K562 (cell line): ENCODE data around the gene KLRB1. TPM values are rescaled to one million over a fixed set of nuclear protein-coding genes. Genes with fewer than 3 reads are reported as not detected.

Experiments
- ATAC-seq: fragments of 200-7000 bp; cut with Tn5 transposase; 3 replicates; pipeline ENCODE4 v1.9.1; 2020; ENCODE audit warnings: moderate library complexity
- BruUV-seq: library from RNA; stranded (reverse); fragments of 400-500 nt; replicated peaks from 2 replicates; lab custom pipeline; 2021; lab: Mats Ljungman, UMichigan
- CTCF ChIA-PET: fragments of 300-600 bp; formaldehyde crosslinking; extraction: SDS; loops from one replicate; lab custom pipeline; 2021; ENCODE audit warnings: low intra/inter-chr PET ratio; lab: Yijun Ruan, JAX
- POLR2A ChIA-PET: fragments of 300-600, 350-650 bp; sonication (Branson Sonifier 250); formaldehyde crosslinking; extraction: SDS; loops from one replicate; lab custom pipeline; 2021; ENCODE audit warnings: antibody characterized with exemption, inconsistent platforms; lab: Yijun Ruan, JAX
- DNase-seq, 4 experiments: peaks; one replicate each; pipeline versions ENCODE4 v3.0.0 to v3.0.0-alpha.2; 2011 to 2018; ENCODE audit warnings: low spot score in 3 of 4, mixed read lengths in 3 of 4; ENCODE audit errors: extremely low read depth in 1 of 4
- FAIRE-seq: peaks from 2 replicates; lab custom pipeline; 2011; peaks lifted over from hg19 to GRCh38; lab: Jason Lieb, UNC
- H2AFZ ChIP-seq: 2 replicates; pipeline ENCODE4 v1.6.0; 2011; ENCODE audit warnings: low read depth, low read length, control low read depth, inconsistent platforms
- H3K27ac ChIP-seq: fragments of 200-600 bp; 3 replicates; pipeline ENCODE4 v1.8.0; 2011; ENCODE audit warnings: low read depth, mild to moderate bottlenecking, control low read depth, inconsistent platforms, low read length, moderate library complexity, mixed read lengths; ENCODE audit errors: extremely low read depth
- H3K27me3 ChIP-seq, 2 experiments: fragments of 300-600 bp in 1 of 2; 2 replicates in 1 of 2; 3 replicates in 1 of 2; pipeline versions ENCODE4 v1.6.0 to v1.8.0; 2011; ENCODE audit warnings: inconsistent platforms in 2 of 2, low read length in 2 of 2, mild to moderate bottlenecking in 1 of 2, mixed read lengths in 1 of 2, moderate library complexity in 1 of 2; ENCODE audit not compliant: control insufficient read depth in 2 of 2, insufficient read depth in 2 of 2
- H3K36me3 ChIP-seq: fragments of 300-600 bp; 3 replicates; pipeline ENCODE4 v1.8.0; 2011; ENCODE audit warnings: mild to moderate bottlenecking, low read length, inconsistent platforms; ENCODE audit not compliant: control insufficient read depth, insufficient read depth
- H3K4me1 ChIP-seq, 2 experiments: fragments of 200-600 bp in 1 of 2; replicated peaks in 1 of 2; 2 replicates in 1 of 2; 3 replicates in 1 of 2; pipeline versions ENCODE4 v1.5.1 to v1.8.0; 2011; ENCODE audit warnings: inconsistent platforms in 2 of 2, low read length in 2 of 2, mild to moderate bottlenecking in 1 of 2, mixed read lengths in 1 of 2, moderate library complexity in 1 of 2; ENCODE audit not compliant: control insufficient read depth in 2 of 2, insufficient read depth in 2 of 2
- H3K4me2 ChIP-seq: 2 replicates; pipeline ENCODE4 v1.6.1; 2011; ENCODE audit warnings: low read length, control low read depth, inconsistent platforms, mixed read lengths; ENCODE audit not compliant: insufficient read depth
- H3K4me3 ChIP-seq: fragments of 200-600 bp; sonication (generic), shearing (Covaris generic); 2 replicates; pipeline ENCODE4 v1.5.1; 2016; ENCODE audit warnings: control low read depth, inconsistent platforms
- H3K79me2 ChIP-seq: fragments of 200-600 bp; 3 replicates; pipeline ENCODE4 v1.8.0; 2011; ENCODE audit warnings: low read length, inconsistent platforms; ENCODE audit not compliant: control insufficient read depth, insufficient read depth
- H3K9ac ChIP-seq, 2 experiments: 2 replicates each; pipeline versions ENCODE4 v1.6.0 to v1.6.1; 2011; ENCODE audit warnings: low read depth in 2 of 2, low read length in 2 of 2, control low read depth in 1 of 2, inconsistent platforms in 1 of 2, mild to moderate bottlenecking in 1 of 2, mixed read lengths in 1 of 2; ENCODE audit not compliant: insufficient read depth in 1 of 2
- H3K9me1 ChIP-seq: one replicate; pipeline ENCODE4 v1.6.0; 2011; ENCODE audit warnings: inconsistent platforms, mild to moderate bottlenecking, low read length, moderate library complexity; ENCODE audit not compliant: control insufficient read depth, insufficient read depth
- H3K9me3 ChIP-seq: replicated peaks from 2 replicates; pipeline ENCODE4 v1.5.1; 2011; ENCODE audit warnings: low read depth, low read length, inconsistent platforms; ENCODE audit not compliant: control insufficient read depth, insufficient read depth
- H4K20me1 ChIP-seq: replicated peaks from 2 replicates; pipeline ENCODE4 v1.6.1; 2011; ENCODE audit warnings: low read length, inconsistent platforms, mixed read lengths; ENCODE audit not compliant: control insufficient read depth, insufficient read depth
- MCM7 ChIP-seq, 2 experiments: fragments of 450-650 bp; IDR thresholded peaks; 2 replicates each; pipeline ENCODE4 v1.6.1; 2016 to 2018
- SAP30 ChIP-seq: fragments of 200-600 bp; sonication (generic); IDR thresholded peaks from 2 replicates; pipeline ENCODE4 v1.6.1; 2012; ENCODE audit warnings: borderline replicate concordance, low read depth, mild to moderate bottlenecking, moderate library complexity, low read length, control low read depth, inconsistent platforms; ENCODE audit not compliant: insufficient read depth, poor library complexity, severe bottlenecking
- SMARCC2 ChIP-seq: fragments of 450-650 bp; IDR thresholded peaks from 2 replicates; pipeline ENCODE4 v1.6.1; 2017; ENCODE audit warnings: antibody characterized with exemption, moderate library complexity, mild to moderate bottlenecking, low read depth
- TEAD4 ChIP-seq, 2 experiments: sonication (generic) in 1 of 2; formaldehyde crosslinking in 1 of 2; IDR thresholded peaks; 2 replicates each; pipeline versions ENCODE4 v1.6.1 to v1.8.0; 2012 to 2022; ENCODE audit warnings: borderline replicate concordance in 1 of 2, inconsistent platforms in 1 of 2, low read length in 1 of 2, mild to moderate bottlenecking in 1 of 2, missing genetic modification reagents in 1 of 2
- THRAP3 ChIP-seq: fragments of 450-650 bp; IDR thresholded peaks from 2 replicates; pipeline ENCODE4 v1.6.1; 2016; ENCODE audit warnings: mild to moderate bottlenecking, inconsistent platforms, borderline replicate concordance
- WGBS: fragments of 100-300 bp; shearing (Covaris generic); methylation state at CpG from one replicate; pipeline ENCODE4 v1.1.6; 2016; ENCODE audit warnings: low coverage, mixed read lengths; ENCODE audit not compliant: insufficient coverage; ENCODE audit errors: missing lambda C conversion rate; 5-methylcytosine and 5-hydroxymethylcytosine counted together
- in situ Hi-C: fragments of 300-500 bp; cut with MboI; formaldehyde crosslinking; loops from 4 replicates; pipeline ENCODE4 v1.15.0; 2018; ENCODE audit warnings: inconsistent platforms, mixed read lengths
- intact Hi-C: fragments of 100-400 bp; cut with micrococcal nuclease; formaldehyde crosslinking; loops from 2 replicates; pipeline ENCODE4 v1.14.2; 2022
- polyA plus RNA-seq, 8 experiments: library from polyadenylated mRNA; depleted of rRNA in 4 of 8; stranded (reverse) in 5 of 8; unstranded in 3 of 8; fragments of >200 nt; fragmentation: Nextera tagmentation in 2 of 8; fragmentation: Illumina TruSeq in 1 of 8; extraction: Ambion mirVana in 2 of 8; extraction: Trizol in 1 of 8; gene quantifications; 2 replicates each; pipeline versions ENCODE4 v1.2.1 to v1.2.3, GENCODE V29; 2011 to 2014; ENCODE audit warnings: inconsistent platforms in 1 of 8, missing spikeins in 1 of 8
- total RNA-seq, 7 experiments: library from RNA; depleted of rRNA in 6 of 7; stranded (reverse); fragments of >200 nt in 6 of 7; fragmentation: Illumina TruSeq in 2 of 7; extraction: Trizol in 2 of 7; gene quantifications; 2 replicates each; pipeline versions ENCODE4 v1.2.1 to v1.2.3, GENCODE V29; 2011 to 2021; ENCODE audit warnings: low replicate concordance in 1 of 7
- TF ChIP-seq, protein P1 (sequence below): fragments of 450-650 bp; formaldehyde crosslinking; IDR thresholded peaks from 2 replicates; pipeline ENCODE4 v1.4.0; 2020; ENCODE audit warnings: mild to moderate bottlenecking, moderate library complexity
- TF ChIP-seq, protein P2 (sequence below), 3 experiments: IDR thresholded peaks in 2 of 3; conservative IDR thresholded peaks in 1 of 3; 2 replicates each; pipeline ENCODE4 v1.5.1; 2011 to 2012; ENCODE audit warnings: low read length in 3 of 3, mild to moderate bottlenecking in 3 of 3, control low read depth in 2 of 3, improper control_type of control experiment in 1 of 3, inconsistent platforms in 1 of 3, low read depth in 1 of 3, mixed read lengths in 1 of 3, moderate library complexity in 1 of 3; ENCODE audit not compliant: insufficient read depth in 2 of 3

The KLRB1 gene
- total and polyA plus RNA-seq, 9 of the 15 experiments (the other 6 are each of a cell fraction or from before 2014, with no cell fraction given): not detected

GRCh38 chr12:9605483-9605882 lies 2.2 kb downstream of the KLRB1 start:
- H3K36me3 ChIP-seq: no peaks in the 10 kb centered on the region
- ChIA-PET CTCF (no interaction called here), POLR2A (interaction anchor here (0.6 kb wide), 1 partner anchor 10 kb away, joined by 3 read pairs; no protein-coding TSS in a partner anchor)
- TF ChIP-seq, protein P1, sequence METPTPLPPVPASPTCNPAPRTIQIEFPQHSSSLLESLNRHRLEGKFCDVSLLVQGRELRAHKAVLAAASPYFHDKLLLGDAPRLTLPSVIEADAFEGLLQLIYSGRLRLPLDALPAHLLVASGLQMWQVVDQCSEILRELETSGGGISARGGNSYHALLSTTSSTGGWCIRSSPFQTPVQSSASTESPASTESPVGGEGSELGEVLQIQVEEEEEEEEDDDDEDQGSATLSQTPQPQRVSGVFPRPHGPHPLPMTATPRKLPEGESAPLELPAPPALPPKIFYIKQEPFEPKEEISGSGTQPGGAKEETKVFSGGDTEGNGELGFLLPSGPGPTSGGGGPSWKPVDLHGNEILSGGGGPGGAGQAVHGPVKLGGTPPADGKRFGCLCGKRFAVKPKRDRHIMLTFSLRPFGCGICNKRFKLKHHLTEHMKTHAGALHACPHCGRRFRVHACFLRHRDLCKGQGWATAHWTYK: no peak
- TF ChIP-seq SAP30 (no peak), MCM7 (IDR thresholded peaks at IDR 0.05) (no peak)
- H3K4me2 ChIP-seq: no peak overlapping the region
- DNase-seq: no peak
- intact Hi-C loops: no loop called here
- no peaks in the 10 kb centered on the region for H3K9me1 ChIP-seq
- in situ Hi-C loops: no loop called here
- no peaks in the 10 kb centered on the region for H3K4me1 ChIP-seq
- H3K9me3 ChIP-seq: no peaks in the 10 kb centered on the region
- no peak overlapping the region for H2AFZ ChIP-seq
- H4K20me1 ChIP-seq: no peaks in the 10 kb centered on the region
- no peak overlapping the region for H3K27ac ChIP-seq
- no peak for ATAC-seq
- no peak overlapping the region for H3K4me3 ChIP-seq
- no TSS peak for BruUV-seq
- H3K79me2 ChIP-seq: no peaks in the 10 kb centered on the region
- H3K9ac ChIP-seq: no peak overlapping the region
- no peaks in the 10 kb centered on the region for H3K27me3 ChIP-seq
- no peak for FAIRE-seq
- WGBS: 0% methylated on average over 1 of the region's 2 CpGs

DNA sequence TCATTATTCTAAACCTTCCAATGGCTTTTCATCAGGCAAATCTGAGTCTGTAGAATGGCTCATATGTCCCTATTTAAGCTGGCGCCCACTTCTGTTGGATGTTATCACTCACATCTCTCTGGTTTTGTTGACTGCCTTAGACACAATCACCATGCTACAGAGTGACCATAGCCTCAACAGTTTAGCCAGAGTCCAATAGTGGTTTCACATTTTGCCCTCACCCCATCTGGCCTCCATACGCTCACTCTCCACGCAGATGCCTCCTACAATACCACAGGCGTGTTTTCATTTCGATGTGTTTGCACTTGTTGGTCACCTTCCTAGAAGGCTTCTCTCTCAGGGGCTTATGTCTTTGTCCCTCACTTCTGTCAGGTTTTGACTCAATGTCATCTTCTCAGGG lies 3.4 kb downstream of the KLRB1 start:
- FAIRE-seq: no peak

More for the DNA sequence above, 3.4 kb downstream of the KLRB1 start:
- ChIA-PET POLR2A (no interaction called here), CTCF (no interaction called here)
- H3K79me2 ChIP-seq: no peaks in the 10 kb centered on the region
- H3K4me1 ChIP-seq: no peaks in the 10 kb centered on the region
- WGBS: 28% methylated on average over 5 of the region's 5 CpGs
- in situ Hi-C loops: no loop called here
- no peak overlapping the region for H3K4me2 ChIP-seq
- ATAC-seq: no peak
- no peak overlapping the region for H2AFZ ChIP-seq
- no peaks in the 10 kb centered on the region for H3K36me3 ChIP-seq
- no peak overlapping the region for H3K4me3 ChIP-seq
- no peaks in the 10 kb centered on the region for H4K20me1 ChIP-seq
- no peak overlapping the region for H3K9ac ChIP-seq
- no TSS peak for BruUV-seq
- H3K9me3 ChIP-seq: no peaks in the 10 kb centered on the region
- H3K9me1 ChIP-seq: no peaks in the 10 kb centered on the region
- no peak overlapping the region for H3K27ac ChIP-seq
- intact Hi-C loops: no loop called here
- DNase-seq: peak in 1 of 4 experiments; percentile 3
- no peaks in the 10 kb centered on the region for H3K27me3 ChIP-seq
- TF ChIP-seq, protein P2, sequence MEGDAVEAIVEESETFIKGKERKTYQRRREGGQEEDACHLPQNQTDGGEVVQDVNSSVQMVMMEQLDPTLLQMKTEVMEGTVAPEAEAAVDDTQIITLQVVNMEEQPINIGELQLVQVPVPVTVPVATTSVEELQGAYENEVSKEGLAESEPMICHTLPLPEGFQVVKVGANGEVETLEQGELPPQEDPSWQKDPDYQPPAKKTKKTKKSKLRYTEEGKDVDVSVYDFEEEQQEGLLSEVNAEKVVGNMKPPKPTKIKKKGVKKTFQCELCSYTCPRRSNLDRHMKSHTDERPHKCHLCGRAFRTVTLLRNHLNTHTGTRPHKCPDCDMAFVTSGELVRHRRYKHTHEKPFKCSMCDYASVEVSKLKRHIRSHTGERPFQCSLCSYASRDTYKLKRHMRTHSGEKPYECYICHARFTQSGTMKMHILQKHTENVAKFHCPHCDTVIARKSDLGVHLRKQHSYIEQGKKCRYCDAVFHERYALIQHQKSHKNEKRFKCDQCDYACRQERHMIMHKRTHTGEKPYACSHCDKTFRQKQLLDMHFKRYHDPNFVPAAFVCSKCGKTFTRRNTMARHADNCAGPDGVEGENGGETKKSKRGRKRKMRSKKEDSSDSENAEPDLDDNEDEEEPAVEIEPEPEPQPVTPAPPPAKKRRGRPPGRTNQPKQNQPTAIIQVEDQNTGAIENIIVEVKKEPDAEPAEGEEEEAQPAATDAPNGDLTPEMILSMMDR (IDR thresholded peaks at IDR 0.05 in 2 of 3, conservative IDR thresholded peaks at IDR 0.05 in 1 of 3; ENCODE audit: insufficient read depth in 2 of 3, low read depth in 1 of 3, low read length in 3 of 3): no peak
- TF ChIP-seq THRAP3: no peak
- peak; percentile 11; the same call in 1 of the 2 replicates for TF ChIP-seq TEAD4 (IDR thresholded peaks at IDR 0.05; ENCODE audit: low read length)
- TF ChIP-seq TEAD4 (CRISPR knock-in tag; IDR thresholded peaks at IDR 0.05; ENCODE audit: borderline replicate concordance): no peak
- no peak for TF ChIP-seq SMARCC2
